DOHH2 (cell line): Measurements from ENCODE around the gene MRPL4.
A peak's percentile ranks its signal among the peaks of the same experiment; 100 is the strongest.

ENCODE experiments used
- H3F3A ChIP-seq: fragments of 200-600 bp; sonication (generic), shearing (Covaris generic); 2 replicates; pipeline ENCODE4 v1.6.0; 2016; ENCODE audit warnings: antibody characterized with exemption, mild to moderate bottlenecking; ENCODE audit not compliant: control insufficient read depth, insufficient read depth
- H3K27ac ChIP-seq: fragments of 200-600 bp; sonication (generic); 2 replicates; pipeline ENCODE4 v1.5.1; 2014; ENCODE audit warnings: low read depth, mild to moderate bottlenecking, low read length, moderate library complexity
- H3K27me3 ChIP-seq: fragments of 200-600 bp; sonication (generic); 2 replicates; pipeline ENCODE4 v1.6.1; 2014; ENCODE audit warnings: mild to moderate bottlenecking, low read length, mixed read lengths; ENCODE audit not compliant: control insufficient read depth
- H3K36me3 ChIP-seq: fragments of 200-600 bp; sonication (generic); 2 replicates; pipeline ENCODE4 v1.6.1; 2014; ENCODE audit warnings: mild to moderate bottlenecking, low read length, moderate library complexity, mixed read lengths; ENCODE audit not compliant: control insufficient read depth
- H3K4me1 ChIP-seq: fragments of 200-600 bp; sonication (generic); 2 replicates; pipeline ENCODE4 v1.6.1; 2014; ENCODE audit warnings: mild to moderate bottlenecking, low read length, mixed read lengths; ENCODE audit not compliant: control insufficient read depth
- H3K4me2 ChIP-seq: fragments of 200-600 bp; sonication (generic); 2 replicates; pipeline ENCODE4 v1.6.0; 2014; ENCODE audit warnings: mild to moderate bottlenecking, low read length, moderate library complexity
- H3K4me3 ChIP-seq: fragments of 200-600 bp; sonication (generic); 2 replicates; pipeline ENCODE4 v1.5.1; 2014; ENCODE audit warnings: mild to moderate bottlenecking, low read length, mixed read lengths
- H3K79me2 ChIP-seq: fragments of 200-600 bp; sonication (generic); 2 replicates; pipeline ENCODE4 v1.6.1; 2014; ENCODE audit warnings: mild to moderate bottlenecking, low read length, mixed read lengths; ENCODE audit not compliant: control insufficient read depth
- H3K9me2 ChIP-seq: fragments of 200-600 bp; sonication (generic); replicated peaks from 2 replicates; pipeline ENCODE4 v1.6.1; 2014; ENCODE audit warnings: mild to moderate bottlenecking, low read length, mixed read lengths; ENCODE audit not compliant: control insufficient read depth
- H3K9me3 ChIP-seq: fragments of 200-600 bp; sonication (generic); 2 replicates; pipeline ENCODE4 v1.6.1; 2014; ENCODE audit warnings: antibody characterized with exemption, low read length, mixed read lengths; ENCODE audit not compliant: control insufficient read depth, insufficient read depth
- H4K20me1 ChIP-seq: fragments of 200-600 bp; sonication (generic); 2 replicates; pipeline ENCODE4 v1.6.0; 2014; ENCODE audit warnings: low read depth, mild to moderate bottlenecking, antibody characterized with exemption, low read length, moderate library complexity; ENCODE audit not compliant: control insufficient read depth, insufficient read depth
- EZH2phosphoT487 ChIP-seq: fragments of 200-600 bp; sonication (generic); IDR thresholded peaks from 2 replicates; pipeline ENCODE4 v1.6.1; 2017; ENCODE audit warnings: borderline replicate concordance, mild to moderate bottlenecking, antibody characterized with exemption, low read length, moderate library complexity, mixed read lengths
- TF ChIP-seq, protein P1 (sequence below): fragments of 200-600 bp; sonication (generic); IDR thresholded peaks from one replicate; pipeline ENCODE4 v1.5.1; 2014; ENCODE audit warnings: antibody characterized with exemption, mild to moderate bottlenecking, low read depth, low read length; ENCODE audit not compliant: poor library complexity, severe bottlenecking

Gene MRPL4

DNA sequence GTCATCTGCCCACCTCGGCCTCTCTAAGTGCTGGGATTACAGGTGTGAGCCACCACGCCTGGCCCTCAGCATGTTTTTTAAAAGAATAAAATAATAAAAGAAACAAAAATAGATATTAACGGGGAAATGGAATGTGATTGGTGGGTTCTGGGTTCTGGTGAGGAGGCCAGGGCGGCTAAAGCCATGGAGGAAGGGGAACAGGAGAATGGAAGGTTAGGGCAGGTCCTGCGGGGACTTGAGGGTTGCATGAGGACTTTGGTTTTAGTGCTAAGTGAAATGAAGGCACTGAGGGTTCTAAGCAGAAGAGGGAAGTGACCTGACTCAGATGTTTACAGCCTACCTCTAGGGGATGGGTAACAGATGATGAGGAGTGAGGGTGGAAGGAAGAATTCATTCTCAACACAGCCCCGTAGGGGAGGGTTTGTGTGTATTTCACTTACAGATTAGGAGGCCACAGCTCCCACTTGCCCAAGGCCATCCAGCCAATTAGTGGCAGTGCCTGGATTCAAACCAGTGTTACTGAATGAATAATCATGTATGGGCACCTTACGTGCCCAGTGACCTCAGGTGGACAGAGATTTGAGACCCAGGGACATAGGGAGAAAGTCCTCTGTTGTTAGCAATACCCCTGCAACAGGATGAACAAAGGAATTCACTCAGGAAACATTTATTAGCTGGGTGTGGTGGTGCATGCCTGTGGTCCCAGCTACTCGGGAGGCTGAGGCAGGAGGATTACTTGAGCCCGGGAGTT is 6.7 kb upstream of the MRPL4 start:
- Histone ChIP-seq H3K36me3 (peaks cover 24% of the 10 kb centered on the region), H3K4me1 (peaks cover 99% of the 10 kb centered on the region), H3K27ac (peak overlapping the region; percentile 100), H3K4me3 (peak overlapping the region; percentile 46), H3K4me2 (peak overlapping the region; percentile 79), H3F3A (peaks cover 67% of the 10 kb centered on the region), H3K9me2 (no peaks in the 10 kb centered on the region), H4K20me1 (no peaks in the 10 kb centered on the region), H3K27me3 (no peaks in the 10 kb centered on the region), H3K79me2 (peaks cover 16% of the 10 kb centered on the region), H3K9me3 (peaks cover 7% of the 10 kb centered on the region; the same call in 1 of the 2 replicates)
- TF ChIP-seq, protein P1, sequence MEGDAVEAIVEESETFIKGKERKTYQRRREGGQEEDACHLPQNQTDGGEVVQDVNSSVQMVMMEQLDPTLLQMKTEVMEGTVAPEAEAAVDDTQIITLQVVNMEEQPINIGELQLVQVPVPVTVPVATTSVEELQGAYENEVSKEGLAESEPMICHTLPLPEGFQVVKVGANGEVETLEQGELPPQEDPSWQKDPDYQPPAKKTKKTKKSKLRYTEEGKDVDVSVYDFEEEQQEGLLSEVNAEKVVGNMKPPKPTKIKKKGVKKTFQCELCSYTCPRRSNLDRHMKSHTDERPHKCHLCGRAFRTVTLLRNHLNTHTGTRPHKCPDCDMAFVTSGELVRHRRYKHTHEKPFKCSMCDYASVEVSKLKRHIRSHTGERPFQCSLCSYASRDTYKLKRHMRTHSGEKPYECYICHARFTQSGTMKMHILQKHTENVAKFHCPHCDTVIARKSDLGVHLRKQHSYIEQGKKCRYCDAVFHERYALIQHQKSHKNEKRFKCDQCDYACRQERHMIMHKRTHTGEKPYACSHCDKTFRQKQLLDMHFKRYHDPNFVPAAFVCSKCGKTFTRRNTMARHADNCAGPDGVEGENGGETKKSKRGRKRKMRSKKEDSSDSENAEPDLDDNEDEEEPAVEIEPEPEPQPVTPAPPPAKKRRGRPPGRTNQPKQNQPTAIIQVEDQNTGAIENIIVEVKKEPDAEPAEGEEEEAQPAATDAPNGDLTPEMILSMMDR: no peak
- no peak for TF ChIP-seq EZH2phosphoT487

DNA sequence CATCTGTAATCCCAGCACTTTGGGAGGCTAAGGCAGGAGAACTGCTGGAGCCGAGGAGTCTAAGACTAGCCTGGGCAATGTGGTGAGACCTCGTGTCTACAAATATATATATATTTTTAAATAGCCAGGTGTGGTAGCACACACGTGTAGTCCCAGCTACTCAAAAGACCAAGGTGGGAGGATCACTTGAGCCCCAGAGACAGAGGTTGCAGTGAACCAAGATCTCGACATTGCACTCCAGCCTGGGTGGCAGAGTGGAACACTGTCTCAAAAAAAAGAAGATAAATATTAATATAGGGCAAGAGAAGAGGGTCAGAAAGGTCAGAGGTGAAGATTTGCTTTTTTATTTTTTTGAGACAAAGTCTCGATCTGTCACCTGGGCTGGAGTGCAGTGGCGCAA is 5.5 kb upstream of the MRPL4 start:
- Histone ChIP-seq H3K9me2 (no peaks in the 10 kb centered on the region), H3K4me1 (peaks cover 99% of the 10 kb centered on the region), H3K4me3 (peak overlapping the region; percentile 53), H3K27me3 (no peaks in the 10 kb centered on the region), H3K9me3 (peaks cover 7% of the 10 kb centered on the region; the same call in 1 of the 2 replicates), H3K4me2 (peak overlapping the region; percentile 79), H3K27ac (peak overlapping the region; percentile 100), H3F3A (peaks cover 59% of the 10 kb centered on the region), H4K20me1 (no peaks in the 10 kb centered on the region), H3K79me2 (peaks cover 25% of the 10 kb centered on the region), H3K36me3 (peaks cover 24% of the 10 kb centered on the region)
- no peak for TF ChIP-seq EZH2phosphoT487
- TF ChIP-seq, protein P1: no peak

DNA sequence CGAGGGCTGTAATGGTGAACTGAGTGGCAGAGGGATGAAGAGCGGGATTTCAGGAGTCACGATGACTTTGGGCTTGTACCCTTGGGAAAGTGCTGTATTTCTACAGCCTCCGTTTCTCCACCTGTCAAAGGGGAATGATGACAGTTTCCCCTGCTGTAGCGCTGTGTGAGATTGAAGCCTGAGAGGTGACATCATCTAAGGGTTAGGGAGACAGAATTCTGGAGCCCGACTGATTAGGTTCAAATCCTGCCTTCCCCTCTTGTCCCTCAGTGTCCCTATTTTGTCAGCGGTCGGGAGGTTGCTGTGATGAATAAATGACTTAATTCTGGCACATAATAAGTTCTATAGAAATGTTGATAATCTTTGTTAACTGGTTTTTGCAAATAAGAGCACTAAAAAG is 693 bp downstream of the MRPL4 start:
- Histone ChIP-seq H3K79me2 (peaks cover 55% of the 10 kb centered on the region), H3K4me2 (peak overlapping the region; percentile 92), H3K4me3 (peak overlapping the region; percentile 81), H3K27ac (peak overlapping the region; percentile 49), H3K27me3 (no peaks in the 10 kb centered on the region), H3K9me3 (no peaks in the 10 kb centered on the region), H3K4me1 (peaks cover 51% of the 10 kb centered on the region), H3F3A (peaks cover 18% of the 10 kb centered on the region), H3K36me3 (peaks cover 51% of the 10 kb centered on the region), H4K20me1 (peaks cover 9% of the 10 kb centered on the region; the same call in 1 of the 2 replicates), H3K9me2 (no peaks in the 10 kb centered on the region)
- TF ChIP-seq, protein P1: no peak
- no peak for TF ChIP-seq EZH2phosphoT487
